GM23338 (cell line): ENCODE data around the gene CBFA2T3. TPM values are rescaled to one million over a fixed set of nuclear protein-coding genes. Genes with fewer than 3 reads are reported as not detected.

Source experiments
- ATAC-seq: fragments of 200-7000 bp; cut with Tn5 transposase; 3 replicates; pipeline ENCODE4 v1.9.1; 2020
- DNase-seq: peaks from one replicate; pipeline ENCODE4 v3.0.0-alpha.2; 2015; ENCODE audit warnings: low spot score
- H2AFZ ChIP-seq: fragments of 200-600 bp; sonication (generic); 2 replicates; pipeline ENCODE4 v1.8.0; 2016; ENCODE audit warnings: antibody characterized with exemption, mild to moderate bottlenecking, moderate library complexity
- H3F3A ChIP-seq: fragments of 200-600 bp; sonication (generic); replicated peaks from 2 replicates; pipeline ENCODE4 v1.8.0; 2017; ENCODE audit warnings: antibody characterized with exemption, mixed run types, low read depth
- H3K27ac ChIP-seq: fragments of 200-600 bp; sonication (generic); 2 replicates; pipeline ENCODE4 v1.6.1; 2016; ENCODE audit warnings: low read depth
- H3K27me3 ChIP-seq: fragments of 200-600 bp; sonication (generic); 2 replicates; pipeline ENCODE4 v1.8.0; 2016; ENCODE audit warnings: mild to moderate bottlenecking, mixed run types, moderate library complexity; ENCODE audit not compliant: insufficient read depth
- H3K36me3 ChIP-seq: fragments of 200-600 bp; sonication (generic); 2 replicates; pipeline ENCODE4 v1.8.0; 2016; ENCODE audit warnings: mild to moderate bottlenecking; ENCODE audit not compliant: insufficient read depth
- H3K4me1 ChIP-seq: fragments of 200-600 bp; sonication (generic); 2 replicates; pipeline ENCODE4 v1.8.0; 2016; ENCODE audit warnings: mild to moderate bottlenecking, moderate library complexity; ENCODE audit not compliant: insufficient read depth
- H3K4me2 ChIP-seq: fragments of 200-600 bp; sonication (generic); 2 replicates; pipeline ENCODE4 v1.7.1; 2017; ENCODE audit warnings: mixed run types
- H3K4me3 ChIP-seq: fragments of 200-600 bp; sonication (generic); 2 replicates; pipeline ENCODE4 v1.6.1; 2016; ENCODE audit warnings: mixed run types
- H3K79me2 ChIP-seq: fragments of 200-600 bp; sonication (generic); replicated peaks from 2 replicates; pipeline ENCODE4 v1.8.0; 2017; ENCODE audit warnings: mild to moderate bottlenecking; ENCODE audit not compliant: insufficient read depth
- H3K9me2 ChIP-seq: fragments of 200-600 bp; sonication (generic); 2 replicates; pipeline ENCODE4 v1.8.0; 2017; ENCODE audit not compliant: insufficient read depth
- H4K20me1 ChIP-seq: fragments of 200-600 bp; sonication (generic); replicated peaks from 2 replicates; pipeline ENCODE4 v1.8.0; 2017; ENCODE audit warnings: mild to moderate bottlenecking; ENCODE audit not compliant: insufficient read depth
- H3K27ac Mint-ChIP-seq: 2 replicates; pipeline ENCODE4 v1.8.0; 2020; ENCODE audit warnings: inconsistent platforms, mild to moderate bottlenecking, moderate library complexity, mixed read lengths
- H3K27me3 Mint-ChIP-seq: 3 replicates; pipeline ENCODE4 v1.8.0; 2022; ENCODE audit warnings: low read depth, mild to moderate bottlenecking, moderate library complexity, mixed read lengths, inconsistent platforms; ENCODE audit not compliant: insufficient read depth, poor library complexity
- H3K36me3 Mint-ChIP-seq: 3 replicates; pipeline ENCODE4 v1.8.0; 2021; ENCODE audit warnings: low read depth, mild to moderate bottlenecking, inconsistent platforms, moderate library complexity, mixed read lengths
- H3K4me1 Mint-ChIP-seq: 3 replicates; pipeline ENCODE4 v1.8.0; 2020; ENCODE audit warnings: mild to moderate bottlenecking, inconsistent platforms, mixed read lengths
- H3K4me3 Mint-ChIP-seq: 3 replicates; pipeline ENCODE4 v1.8.0; 2021; ENCODE audit warnings: moderate library complexity, mild to moderate bottlenecking, inconsistent platforms, mixed read lengths
- H3K9me3 Mint-ChIP-seq: 3 replicates; pipeline ENCODE4 v1.8.0; 2020; ENCODE audit warnings: moderate library complexity, mild to moderate bottlenecking, inconsistent platforms, mixed read lengths
- CTCF ChIP-seq, 2 experiments: fragments of 200-600 bp in 1 of 2; sonication (generic) in 1 of 2; conservative IDR thresholded peaks; 2 replicates each; pipeline versions ENCODE4 v1.5.1 to v1.6.1; 2016 to 2017; ENCODE audit warnings: antibody characterized with exemption in 2 of 2, low read depth in 2 of 2, mild to moderate bottlenecking in 2 of 2, moderate library complexity in 1 of 2
- ETS1 ChIP-seq: IDR thresholded peaks from 2 replicates; pipeline ENCODE4 v1.6.1; 2016; ENCODE audit warnings: antibody characterized with exemption
- STAT1 ChIP-seq: IDR thresholded peaks from one replicate; pipeline ENCODE4 v1.6.1; 2016; ENCODE audit warnings: antibody characterized with exemption; ENCODE audit not compliant: unreplicated experiment
- ZNF331 ChIP-seq: fragments of 250-450 bp; sonication (Bioruptor Pico); IDR thresholded peaks from 2 replicates; pipeline ENCODE4 v1.5.0; 2020; ENCODE audit warnings: low read depth, mild to moderate bottlenecking, moderate library complexity
- polyA plus RNA-seq: library from polyadenylated mRNA; unstranded; fragments of >200 nt; fragmentation: Nextera tagmentation; extraction: Ambion mirVana; gene quantifications from 2 replicates; pipeline ENCODE4 v1.2.1, GENCODE V29; 2016
- total RNA-seq: library from RNA; depleted of rRNA; stranded (reverse); fragments of >200 nt; shearing (Covaris generic); gene quantifications from 2 replicates; pipeline ENCODE4 v1.2.3, GENCODE V29; 2014

The CBFA2T3 gene
- total and polyA plus RNA-seq, 2 experiments from 2014 or later = 0.87 to 1.5 TPM

DNA sequence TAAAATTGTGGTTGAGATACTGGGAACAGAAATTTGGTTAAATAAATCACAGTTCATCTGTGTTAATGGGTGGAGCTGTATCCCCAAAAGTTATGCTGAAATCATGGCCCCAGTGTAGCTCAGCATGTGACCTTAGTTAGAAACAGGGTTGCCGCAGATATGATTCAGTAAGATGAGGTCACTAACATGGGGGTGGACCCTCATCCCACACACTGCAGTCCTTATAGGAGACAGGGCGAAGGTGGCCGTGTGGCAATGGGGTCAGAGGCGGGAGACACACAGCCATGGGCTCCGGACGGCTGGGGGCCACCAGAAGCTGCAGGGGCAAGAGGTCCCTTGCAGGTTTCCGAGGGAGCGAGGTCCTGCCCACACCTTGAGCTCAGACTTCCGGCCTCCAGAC is 130.9 kb downstream of the CBFA2T3 start:
- Histone ChIP-seq H3K4me3 (no peak overlapping the region), H3K4me2 (no peak overlapping the region), H3K27me3 (no peaks in the 10 kb centered on the region), H2AFZ (no peak overlapping the region), H3K36me3 (no peaks in the 10 kb centered on the region), H3K27ac (no peak overlapping the region), H3K9me2 (no peaks in the 10 kb centered on the region), H3K79me2 (no peaks in the 10 kb centered on the region), H3F3A (no peaks in the 10 kb centered on the region), H3K4me1 (no peaks in the 10 kb centered on the region), H4K20me1 (no peaks in the 10 kb centered on the region)
- DNase-seq = no peak
- peaks cover 10% of the 10 kb centered on the region for H3K27me3 Mint-ChIP-seq
- H3K27ac Mint-ChIP-seq = no peak overlapping the region
- no peak for TF ChIP-seq CTCF (conservative IDR thresholded peaks at IDR 0.05; ENCODE audit: low read depth in 2 of 2)
- no peaks in the 10 kb centered on the region for H3K9me3 Mint-ChIP-seq
- 0 out of 3 replicates have a peak, but pooled peaks cover 3% of the 10 kb centered on the region for H3K4me1 Mint-ChIP-seq
- H3K4me3 Mint-ChIP-seq = no peak overlapping the region
- peaks cover 9% of the 10 kb centered on the region; the same call in 2 of the 3 replicates for H3K36me3 Mint-ChIP-seq
- no peak for ATAC-seq

DNA sequence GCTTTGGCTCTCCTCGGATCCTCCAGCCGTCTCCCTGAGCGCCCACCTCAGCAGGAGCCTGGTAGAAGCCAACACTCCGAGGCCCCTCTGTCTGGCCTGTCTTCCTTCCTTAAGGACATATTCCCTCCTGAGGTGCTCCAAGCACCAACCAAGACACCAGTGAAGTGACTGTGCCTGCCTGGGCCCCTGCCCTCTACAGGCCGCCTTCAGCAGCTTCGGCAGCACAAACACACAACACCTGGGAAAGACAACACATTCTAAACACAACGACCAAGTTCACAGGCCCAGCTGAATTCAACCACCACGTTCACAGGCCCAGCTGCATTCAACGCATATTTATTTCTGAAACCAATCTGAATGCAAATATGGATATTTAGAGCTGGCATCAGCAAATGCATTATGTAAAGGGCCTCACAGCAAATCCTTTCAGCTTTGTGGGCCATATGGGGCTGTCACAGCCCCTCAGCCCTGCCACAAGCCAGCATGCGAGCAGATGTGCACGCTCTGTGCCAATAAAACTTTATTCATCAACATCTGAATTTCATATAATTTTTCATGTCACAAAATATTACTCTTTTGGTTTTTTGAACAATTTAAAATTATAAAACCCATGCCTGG is 132.5 kb downstream of the CBFA2T3 start:
- peaks cover 7% of the 10 kb centered on the region; the same call in 2 of the 3 replicates for H3K36me3 Mint-ChIP-seq
- H3K9me3 Mint-ChIP-seq = no peaks in the 10 kb centered on the region
- H3K4me1 ChIP-seq = no peaks in the 10 kb centered on the region
- 0 out of 3 replicates have a peak, but pooled peaks cover 3% of the 10 kb centered on the region for H3K4me1 Mint-ChIP-seq
- no peaks in the 10 kb centered on the region; the same call in 1 of the 2 replicates for H3K36me3 ChIP-seq
- no peak overlapping the region for H3K4me3 ChIP-seq
- peak; percentile 25 to 32; a peak in 3 of 4 replicates for TF ChIP-seq CTCF (conservative IDR thresholded peaks at IDR 0.05; ENCODE audit: low read depth in 2 of 2)
- TF ChIP-seq STAT1 = no peak
- no peak for TF ChIP-seq ETS1
- TF ChIP-seq ZNF331 (CRISPR knock-in tag) = no peak
- ATAC-seq (peak; percentile 90), DNase-seq (peak; percentile 60)
- no peaks in the 10 kb centered on the region for H3K9me2 ChIP-seq
- no peak overlapping the region for H2AFZ ChIP-seq
- no peaks in the 10 kb centered on the region for H3F3A ChIP-seq
- H3K79me2 ChIP-seq = no peaks in the 10 kb centered on the region
- no peak overlapping the region for H3K27ac Mint-ChIP-seq
- no peak overlapping the region for H3K4me2 ChIP-seq
- no peaks in the 10 kb centered on the region for H4K20me1 ChIP-seq
- H3K27me3 Mint-ChIP-seq = peaks cover 14% of the 10 kb centered on the region
- peak overlapping the region; percentile 81 for H3K27ac ChIP-seq
- no peak overlapping the region; the same call in 2 of the 3 replicates for H3K4me3 Mint-ChIP-seq
- H3K27me3 ChIP-seq = no peaks in the 10 kb centered on the region
